Measurements from ENCODE around the gene MBD3.
"Not testable (repeated sequence)": the region's sequence is repeated elsewhere in the genome, so short reads cannot be mapped to it uniquely, and the experiment has no call there.

Gene MBD3

DNA sequence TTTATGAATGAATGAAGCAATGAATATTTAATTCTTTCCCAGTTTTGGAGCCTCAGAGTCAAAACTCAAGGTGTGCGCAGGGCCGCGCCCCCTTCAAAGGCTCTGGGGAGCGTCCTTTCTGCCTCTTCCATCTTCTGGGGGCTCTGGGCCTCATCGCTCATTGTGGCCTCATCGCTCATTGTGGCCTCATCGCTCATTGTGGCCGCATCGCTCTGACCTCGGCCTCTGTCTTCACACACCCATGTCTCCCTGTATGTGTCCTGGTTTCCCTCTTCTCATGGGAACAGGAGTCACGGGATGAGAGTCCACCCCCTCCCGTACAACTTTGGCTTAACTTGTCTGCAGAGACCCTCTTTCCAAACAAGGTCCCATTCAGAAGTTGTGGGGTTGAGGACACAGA lies 21.3 kb downstream of the MBD3 start:
- no peak for DNase-seq (ENCODE audit: low read depth)

- no peak for DNase-seq (ENCODE audit: low read depth)
Observed at GRCh38 chr19:1570836-1571235, 21.8 kb downstream of the MBD3 start.

GRCh38 chr19:1569997-1570396 lies 22.7 kb downstream of the MBD3 start:
- no peak for DNase-seq (ENCODE audit: low read depth)

DNA sequence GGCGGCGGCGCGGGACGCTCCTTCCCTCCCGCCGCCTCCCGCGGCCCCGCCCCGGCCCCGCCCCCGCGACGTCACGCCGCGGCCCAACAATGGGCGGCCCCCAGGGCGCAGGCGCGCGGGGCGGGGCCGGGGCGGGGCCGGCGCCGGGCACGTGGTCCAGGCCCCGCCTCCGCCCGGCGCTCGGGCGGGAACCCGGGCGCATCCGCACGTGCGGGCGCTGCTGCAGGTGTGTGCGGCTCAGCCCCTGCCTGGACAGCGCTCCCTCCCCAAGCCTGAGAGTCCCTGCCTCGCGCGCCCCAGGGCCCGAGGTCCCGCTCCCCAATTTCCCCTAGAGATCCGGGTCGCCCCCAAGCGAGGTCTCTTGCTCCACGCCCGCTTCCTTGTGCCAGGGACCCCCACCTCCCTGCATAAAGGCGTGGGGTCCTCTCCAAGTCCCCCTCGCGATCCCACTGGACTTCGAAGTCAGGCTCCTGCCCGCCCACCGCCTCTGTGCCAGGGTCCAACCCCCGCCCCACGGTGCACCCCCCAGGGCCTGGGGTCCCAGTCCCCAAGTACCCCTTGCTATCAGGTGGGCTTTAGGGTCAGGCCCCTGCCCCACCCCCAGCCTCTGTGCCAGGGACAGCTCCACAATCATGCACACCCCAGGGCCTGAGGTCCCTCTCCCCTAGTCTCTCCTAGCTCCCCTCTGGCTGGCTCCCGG lies 24.2 kb downstream of the MBD3 start, which contains the start of gene MEX3D:
TSS of gene MEX3D (minus strand) at position 6 of the 700 bp plus-strand sequence. CDS start 267 bp downstream, outside the sequence.
- DNase-seq (ENCODE audit: low read depth), result peak; percentile 59

DNA sequence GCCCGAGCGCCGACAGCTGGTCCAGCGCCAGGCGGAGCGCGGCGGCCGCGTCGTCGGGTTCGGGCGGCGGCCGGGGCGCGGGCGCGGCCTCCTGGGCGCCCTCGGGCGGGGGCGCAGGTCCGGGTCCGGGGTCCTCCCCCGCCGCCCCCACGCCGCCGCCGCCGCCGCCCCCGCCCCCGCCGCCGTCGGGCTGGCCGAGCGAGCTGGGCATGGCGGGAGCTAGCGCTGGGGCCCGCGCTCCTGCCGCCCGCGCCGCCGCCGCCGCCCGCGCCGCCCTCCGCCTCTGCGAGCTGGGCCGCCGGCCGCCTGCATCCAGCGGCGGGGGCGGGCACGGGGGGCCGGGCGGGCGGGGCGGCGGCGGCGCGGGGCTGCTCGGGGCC lies 24.8 kb downstream of the MBD3 start:
- no peak for DNase-seq (ENCODE audit: low read depth)

DNA sequence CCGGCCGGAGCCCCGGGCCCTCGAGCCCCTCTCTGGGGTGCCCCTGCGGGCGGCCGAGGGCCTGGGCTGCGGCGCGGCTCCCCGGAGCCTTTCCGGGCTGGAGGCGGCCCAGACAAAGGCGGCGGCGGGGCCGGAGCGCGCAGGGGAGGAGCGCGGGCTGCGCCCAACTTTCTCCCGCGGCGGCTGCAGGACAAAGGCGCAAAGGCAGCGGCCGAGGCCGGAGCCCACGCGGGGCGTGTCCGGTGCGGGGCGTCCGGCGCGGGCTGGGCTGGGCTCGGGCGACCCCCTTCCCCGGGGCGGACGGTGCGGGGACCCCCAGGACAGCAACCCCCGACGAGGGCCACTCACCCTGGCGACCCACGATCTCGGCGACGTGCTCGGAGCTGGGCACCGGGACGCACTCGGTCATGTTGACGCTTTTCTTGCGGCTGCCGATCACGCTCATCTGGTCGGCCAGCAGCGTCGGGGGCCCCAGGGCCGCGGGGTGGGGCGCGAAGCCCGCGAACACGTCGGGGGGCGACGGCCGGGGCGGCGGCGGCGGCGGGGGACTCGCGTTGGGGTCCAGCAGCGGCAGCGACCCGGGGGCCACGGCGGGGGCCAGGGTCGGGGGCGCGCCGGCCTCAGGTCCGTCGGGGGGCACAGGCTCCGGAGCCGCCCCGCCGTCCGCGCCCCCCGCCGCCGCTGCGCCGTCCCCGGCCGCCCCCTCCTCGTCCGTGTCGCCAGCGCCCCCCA lies 25.4 kb downstream of the MBD3 start:
- no peak for DNase-seq (ENCODE audit: low read depth)

GRCh38 chr19:1566392-1567115 lies 26.1 kb downstream of the MBD3 start:
- DNase-seq (ENCODE audit: low read depth), result peak; percentile 81

DNA sequence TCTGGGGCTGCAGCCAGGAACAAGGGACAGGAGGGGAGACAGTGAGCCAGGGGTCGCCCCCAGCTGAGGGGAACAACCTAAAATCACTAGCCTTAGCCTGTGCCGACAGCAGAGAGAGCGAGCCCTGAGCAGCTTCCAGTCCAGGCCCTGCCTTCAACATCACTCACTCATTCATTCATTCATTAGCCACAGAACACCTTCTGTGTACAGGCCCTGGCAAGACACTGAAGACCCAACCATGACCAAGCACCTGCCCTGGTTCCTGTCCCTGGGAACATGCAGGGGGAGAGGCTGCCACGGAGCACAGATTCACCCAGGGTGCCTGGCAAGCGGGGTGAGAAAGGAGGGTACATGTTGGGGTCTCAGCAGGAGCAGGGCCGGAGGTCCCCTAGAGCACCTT lies 29.4 kb downstream of the MBD3 start:
- DNase-seq (ENCODE audit: low read depth), result no peak

- DNase-seq (ENCODE audit: low read depth), result no peak
Observed at GRCh38 chr19:1561236-1561842, 31.3 kb downstream of the MBD3 start.

GRCh38 chr19:1560286-1560882 lies 32.3 kb downstream of the MBD3 start:
- DNase-seq (ENCODE audit: low read depth), result no peak

DNA sequence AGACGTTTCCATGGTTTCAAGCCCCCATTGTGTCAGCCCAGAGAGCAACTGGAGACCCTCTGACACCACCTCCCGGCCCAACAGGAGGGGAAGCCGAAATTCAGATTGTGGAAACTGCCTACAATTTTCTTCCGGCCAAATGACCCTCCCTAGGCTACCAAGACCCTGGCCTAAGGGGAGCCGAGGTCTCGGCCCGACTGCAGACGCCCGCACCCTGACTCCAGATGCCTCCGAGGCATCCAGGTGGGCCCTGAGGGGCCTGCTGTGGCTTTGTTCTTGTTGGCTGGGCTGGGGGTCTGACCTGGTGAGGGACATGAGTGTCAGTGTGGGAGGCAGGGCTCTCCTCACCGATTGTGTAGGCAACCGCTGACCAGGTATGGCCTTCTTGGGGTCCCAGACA lies 34.1 kb downstream of the MBD3 start:
- no peak for DNase-seq (ENCODE audit: low read depth)

DNA sequence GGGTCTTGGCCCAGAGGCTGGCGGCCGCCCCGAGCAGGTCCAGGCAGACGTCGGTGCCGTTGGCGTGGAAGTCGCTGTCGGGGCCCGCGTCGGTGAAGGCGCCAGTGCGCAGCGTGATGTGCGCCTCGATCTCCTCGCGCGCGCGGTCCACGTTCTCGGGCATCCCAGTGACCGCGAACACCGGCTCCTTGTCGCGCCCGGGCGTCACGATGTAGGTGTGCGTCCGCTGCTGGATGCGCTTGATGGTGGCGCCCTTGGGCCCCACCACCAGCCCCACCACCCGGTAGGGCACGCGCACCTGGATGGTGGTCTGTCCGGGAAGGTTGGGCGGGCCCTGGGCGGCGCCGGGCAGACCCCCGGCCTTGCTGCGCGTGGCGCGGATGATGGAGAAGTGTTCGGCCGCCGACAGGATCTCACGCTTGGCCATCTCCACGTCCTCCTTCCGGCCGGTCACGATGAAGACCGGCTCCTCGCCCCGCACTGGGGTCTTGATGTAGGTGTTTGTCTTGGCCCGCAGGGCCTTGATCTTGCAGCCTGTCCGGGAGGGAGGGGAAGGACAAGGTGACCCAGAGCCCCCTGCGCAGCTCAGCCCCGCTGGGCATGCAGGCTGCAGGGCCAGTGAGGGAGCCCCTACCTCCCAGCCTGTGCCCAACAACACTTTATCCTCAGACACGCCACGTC lies 36.1 kb downstream of the MBD3 start:
- no peak for DNase-seq (ENCODE audit: low read depth)

GRCh38 chr19:1555487-1556389 lies 36.9 kb downstream of the MBD3 start:
- no peak for DNase-seq (ENCODE audit: low read depth)

GRCh38 chr19:1554968-1555367 lies 37.7 kb downstream of the MBD3 start:
- DNase-seq (ENCODE audit: low read depth), result no peak

GRCh38 chr19:1553415-1553814 lies 39.2 kb downstream of the MBD3 start:
- DNase-seq (ENCODE audit: low read depth), result no peak

GRCh38 chr19:1551068-1552040 lies 41.3 kb downstream of the MBD3 start:
- no peak for DNase-seq (ENCODE audit: low read depth)

DNA sequence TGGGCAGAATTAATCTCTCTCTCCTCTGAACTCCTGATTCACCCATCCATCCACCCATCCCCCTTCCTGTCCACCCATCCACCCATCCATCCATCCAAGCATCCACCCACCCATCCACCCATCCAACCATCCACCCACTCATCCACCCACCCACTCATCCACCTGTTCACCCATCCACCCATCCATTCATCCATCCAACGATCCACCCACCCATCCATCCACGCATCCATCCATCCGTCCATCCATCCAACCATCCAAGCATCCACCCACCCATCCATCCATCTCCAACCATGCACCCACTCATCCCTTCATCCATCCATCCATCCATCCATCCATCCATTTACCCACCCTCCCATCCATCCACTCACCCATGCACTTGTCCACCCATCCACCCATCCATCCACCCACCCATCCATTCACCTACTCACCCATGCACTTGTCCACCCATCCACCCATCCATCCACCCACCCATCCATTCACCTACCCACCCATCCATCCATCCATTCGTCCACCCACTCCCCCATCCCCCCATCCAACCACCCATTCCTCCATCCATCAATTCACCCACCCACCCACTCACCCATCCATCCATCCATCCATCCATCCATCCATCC lies 43.2 kb downstream of the MBD3 start:
- no peak for DNase-seq (ENCODE audit: low read depth)

DNA sequence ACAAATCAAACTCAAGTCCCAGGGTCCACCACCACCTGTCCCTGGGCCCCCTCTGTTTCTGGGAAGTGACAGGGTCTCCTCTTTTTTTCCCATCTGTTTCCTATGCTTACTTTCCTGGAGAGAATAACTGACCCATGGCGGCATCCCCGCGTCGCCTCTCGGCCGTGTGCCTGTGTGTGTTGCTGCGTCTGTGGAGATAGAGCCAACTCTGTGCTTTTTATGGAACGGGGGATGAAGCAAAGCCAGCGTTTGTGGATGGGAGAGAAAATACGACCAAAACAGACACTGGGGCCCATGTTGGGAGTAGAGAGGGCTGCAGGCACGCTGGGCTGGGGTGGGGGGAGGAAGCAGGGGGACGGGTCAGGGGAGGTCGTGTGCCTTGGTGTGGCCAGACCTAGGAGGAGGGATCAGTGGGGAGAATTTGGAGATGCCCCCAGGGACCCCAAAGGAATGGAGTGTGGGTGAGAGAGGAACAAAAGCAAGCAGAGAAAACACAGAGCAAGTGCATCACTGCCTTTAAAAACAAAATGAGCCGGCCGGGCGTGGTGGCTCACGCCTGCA lies 52.2 kb downstream of the MBD3 start:
- DNase-seq (ENCODE audit: low read depth), result no peak

GRCh38 chr19:1539749-1540148 lies 52.9 kb downstream of the MBD3 start:
- DNase-seq (ENCODE audit: low read depth), result not testable (repeated sequence)

Measured in fibroblast of gingiva (primary cell).